ENCODE results near the gene NLN. TPM values are rescaled to one million over a fixed set of nuclear protein-coding genes. Genes with fewer than 3 reads are reported as not detected.

The NLN gene
- total RNA-seq, 4 donors from 2014 or later = 8.7 to 17.5 (median 13.1) TPM

Other genes starting within 250 kb of the NLN start
- gene ADAMTS6, start 240.3 kb upstream of the NLN start, total RNA-seq = 1 to 10 TPM; 1.0 to 3.4 (median 3.3) TPM
- 1 to 10 TPM in 2 of 4 donors, not detected in 2; 1.5 to 7.3 TPM for gene CENPK, start 159.0 kb upstream of the NLN start, total RNA-seq
- 10 to 100 TPM; 39.1 to 80.3 (median 55.9) TPM for gene PPWD1, start 158.9 kb upstream of the NLN start, total RNA-seq
- gene TRIM23, start 97.9 kb upstream of the NLN start, total RNA-seq = 10 to 100 TPM; 14.9 to 29.2 (median 17.4) TPM
- gene SHLD3, start 97.2 kb upstream of the NLN start, total RNA-seq = 1 to 10 TPM; 3.0 to 5.6 (median 3.9) TPM
- gene TRAPPC13, start 97.2 kb upstream of the NLN start, total RNA-seq = 10 to 100 TPM; 26.7 to 34.2 (median 30.3) TPM
- gene SGTB, start 96 bp upstream of the NLN start, total RNA-seq = 10 to 100 TPM in 1 of 4 donors, 1 to 10 TPM in 3; 5.0 to 12.0 (median 6.3) TPM
- gene ERBIN, start 204.4 kb downstream of the NLN start, total RNA-seq = 100 to 1,000 TPM in 3 of 4 donors, 10 to 100 TPM in 1; 88.7 to 108 (median 106) TPM

Data from thyroid gland (tissue), 4 donors.